ENCODE data around the gene EPHA3. TPM values are rescaled to one million over a fixed set of nuclear protein-coding genes. Genes with fewer than 3 reads are reported as not detected.

EPHA3 gene
- total RNA-seq, 4 donors from 2014 or later, result 2.3 to 4.6 (median 2.4) TPM; not detected in 1

- 80 to 86% methylated on average over 1 of the region's 1 CpG for WGBS, 2 donors (ENCODE audit: low coverage in 1 of 2)
- no peak overlapping the region for H3K4me3 ChIP-seq
- in situ Hi-C loops (cut with MboI; ENCODE audit: low pct_ligation_motif_present in 1 of 4, low pct_unique_long_range_greater_than_20kb in 1 of 4, low sequenced_read_pairs in 3 of 4), result no loop called here
- no peak for DNase-seq
- H3K27ac ChIP-seq, result no peak overlapping the region
- no peaks in the 10 kb centered on the region for H3K27me3 ChIP-seq
- intact Hi-C loops (cut with DNase I; ENCODE audit: low total_unique reads), result no loop called here
- TF ChIP-seq CTCF (IDR thresholded peaks at IDR 0.05), result no peak
- no peak for TF ChIP-seq POLR2A (IDR thresholded peaks at IDR 0.05)
- no peak for TF ChIP-seq EP300 (IDR thresholded peaks at IDR 0.05; ENCODE audit: low read depth)
- TF ChIP-seq POLR2AphosphoS5 (IDR thresholded peaks at IDR 0.05), result no peak
- H3K9me3 ChIP-seq, result no peaks in the 10 kb centered on the region
- no peaks in the 10 kb centered on the region for H3K4me1 ChIP-seq
- H3K36me3 ChIP-seq, result no peaks in the 10 kb centered on the region
These were observed 153.3 kb downstream of the EPHA3 start for GRCh38 chr3:89260721-89261120.

GRCh38 chr3:89261673-89262072, 154.3 kb downstream of the EPHA3 start:
- no peak for DNase-seq
- 84 to 89% methylated on average over 4 of the region's 4 CpGs for WGBS, 2 donors (ENCODE audit: low coverage in 1 of 2)
- in situ Hi-C loops (cut with MboI; ENCODE audit: low pct_ligation_motif_present in 1 of 4, low pct_unique_long_range_greater_than_20kb in 1 of 4, low sequenced_read_pairs in 3 of 4) (no loop called here), intact Hi-C loops (cut with DNase I; ENCODE audit: low total_unique reads) (no loop called here)
- no peaks in the 10 kb centered on the region for H3K36me3 ChIP-seq
- H3K4me3 ChIP-seq, result no peak overlapping the region
- no peaks in the 10 kb centered on the region for H3K27me3 ChIP-seq
- H3K9me3 ChIP-seq, result no peaks in the 10 kb centered on the region
- H3K4me1 ChIP-seq, result no peaks in the 10 kb centered on the region
- TF ChIP-seq POLR2AphosphoS5 (IDR thresholded peaks at IDR 0.05) (no peak), POLR2A (IDR thresholded peaks at IDR 0.05) (no peak)
- H3K27ac ChIP-seq, result no peak overlapping the region

GRCh38 chr3:89262309-89262929, 155.0 kb downstream of the EPHA3 start:
- H3K36me3 ChIP-seq, result no peaks in the 10 kb centered on the region
- DNase-seq, result no peak
- WGBS, 2 donors (ENCODE audit: low coverage in 1 of 2), result 80 to 96% methylated on average over 1 to 15 of the region's 15 CpGs
- intact Hi-C loops (cut with DNase I; ENCODE audit: low total_unique reads), result no loop called here
- no peaks in the 10 kb centered on the region for H3K9me3 ChIP-seq
- in situ Hi-C loops (cut with MboI; ENCODE audit: low pct_ligation_motif_present in 1 of 4, low pct_unique_long_range_greater_than_20kb in 1 of 4, low sequenced_read_pairs in 3 of 4), result no loop called here
- no peak for TF ChIP-seq EP300 (IDR thresholded peaks at IDR 0.05; ENCODE audit: low read depth)
- TF ChIP-seq POLR2A (IDR thresholded peaks at IDR 0.05), result no peak
- TF ChIP-seq CTCF (IDR thresholded peaks at IDR 0.05), result no peak
- TF ChIP-seq POLR2AphosphoS5 (IDR thresholded peaks at IDR 0.05), result no peak
- H3K27ac ChIP-seq, result no peak overlapping the region
- no peaks in the 10 kb centered on the region for H3K27me3 ChIP-seq
- H3K4me3 ChIP-seq, result no peak overlapping the region
- no peaks in the 10 kb centered on the region for H3K4me1 ChIP-seq

- Histone ChIP-seq H3K36me3 (no peaks in the 10 kb centered on the region), H3K27ac (no peak overlapping the region), H3K27me3 (no peaks in the 10 kb centered on the region), H3K4me1 (no peaks in the 10 kb centered on the region), H3K9me3 (no peaks in the 10 kb centered on the region), H3K4me3 (no peak overlapping the region)
- TF ChIP-seq EP300 (IDR thresholded peaks at IDR 0.05; ENCODE audit: low read depth) (no peak), POLR2AphosphoS5 (IDR thresholded peaks at IDR 0.05) (no peak), POLR2A (IDR thresholded peaks at IDR 0.05) (no peak), CTCF (IDR thresholded peaks at IDR 0.05) (no peak)
- intact Hi-C loops (cut with DNase I; ENCODE audit: low total_unique reads) (no loop called here), in situ Hi-C loops (cut with MboI; ENCODE audit: low pct_ligation_motif_present in 1 of 4, low pct_unique_long_range_greater_than_20kb in 1 of 4, low sequenced_read_pairs in 3 of 4) (no loop called here)
- WGBS, 2 donors (ENCODE audit: low coverage in 1 of 2), result 69 to 87% methylated on average over 5 to 6 of the region's 6 CpGs
- DNase-seq, result no peak
These were observed 156.7 kb downstream of the EPHA3 start for GRCh38 chr3:89264037-89264560.

- in situ Hi-C loops (cut with MboI; ENCODE audit: low pct_ligation_motif_present in 1 of 4, low pct_unique_long_range_greater_than_20kb in 1 of 4, low sequenced_read_pairs in 3 of 4), result no loop called here
- intact Hi-C loops (cut with DNase I; ENCODE audit: low total_unique reads), result no loop called here
- DNase-seq, result no peak
- WGBS, 2 donors (ENCODE audit: low coverage in 1 of 2), result 70 to 75% methylated on average over 1 of the region's 1 CpG
- Histone ChIP-seq H3K36me3 (no peaks in the 10 kb centered on the region), H3K9me3 (no peaks in the 10 kb centered on the region), H3K27ac (no peak overlapping the region), H3K4me3 (no peak overlapping the region), H3K27me3 (no peaks in the 10 kb centered on the region), H3K4me1 (no peaks in the 10 kb centered on the region)
- TF ChIP-seq CTCF (IDR thresholded peaks at IDR 0.05) (no peak), POLR2AphosphoS5 (IDR thresholded peaks at IDR 0.05) (no peak), POLR2A (IDR thresholded peaks at IDR 0.05) (no peak)
These were observed 158.7 kb downstream of the EPHA3 start for GRCh38 chr3:89266074-89266473.
